GM10266 (cell line): Measurements from ENCODE around the gene PAX5.

Experiments used
- DNase-seq: peaks from one replicate; pipeline ENCODE4 v3.0.0; 2012; ENCODE audit errors: extremely low spot score
- TF ChIP-seq, protein P1 (sequence below): IDR thresholded peaks from 2 replicates; pipeline ENCODE4 v1.5.1; 2012; ENCODE audit warnings: mild to moderate bottlenecking, low read depth; ENCODE audit not compliant: control insufficient read depth, insufficient read depth; ENCODE audit errors: missing control alignments

PAX5 gene

DNA sequence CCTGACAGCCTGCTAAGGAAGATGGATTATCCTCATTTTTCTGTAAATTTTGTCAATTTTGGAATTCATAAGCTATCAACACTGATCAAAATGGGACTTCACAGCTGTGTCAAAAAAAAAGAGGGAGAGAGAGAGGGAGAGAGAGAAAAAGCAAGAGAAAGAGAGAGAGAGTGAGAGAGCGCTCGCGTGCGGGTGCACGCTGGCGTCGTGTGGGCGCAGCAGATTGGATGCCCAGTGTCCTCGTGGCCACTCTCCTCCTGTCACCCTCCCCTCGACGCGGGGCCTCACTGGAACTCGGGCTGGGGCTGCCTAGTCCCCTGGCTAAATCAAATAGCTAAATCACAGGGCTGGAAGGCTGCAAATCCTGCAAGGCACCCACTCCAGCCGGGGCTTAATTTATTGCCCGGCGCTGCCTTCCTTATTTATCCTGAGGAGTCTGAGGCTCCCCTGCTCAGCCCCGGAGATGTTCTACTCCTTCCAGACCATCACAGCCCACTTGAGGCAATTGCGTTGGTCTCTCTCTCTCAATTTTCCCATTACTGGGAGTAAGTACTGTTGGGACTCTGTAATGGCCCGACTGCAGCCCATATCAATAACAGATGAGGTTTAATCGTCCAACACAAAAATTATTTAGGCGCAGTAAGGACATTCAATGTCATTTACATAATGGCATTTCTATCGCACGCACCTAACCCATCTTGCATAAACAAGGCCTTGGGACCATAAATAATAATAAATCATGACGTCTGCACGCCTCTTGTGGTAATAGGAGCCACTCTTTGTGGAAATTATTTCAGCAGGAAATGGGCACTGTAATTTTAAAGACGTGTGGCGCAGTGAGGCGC, 94.2 kb downstream of the PAX5 start:
- no peak for DNase-seq

DNA sequence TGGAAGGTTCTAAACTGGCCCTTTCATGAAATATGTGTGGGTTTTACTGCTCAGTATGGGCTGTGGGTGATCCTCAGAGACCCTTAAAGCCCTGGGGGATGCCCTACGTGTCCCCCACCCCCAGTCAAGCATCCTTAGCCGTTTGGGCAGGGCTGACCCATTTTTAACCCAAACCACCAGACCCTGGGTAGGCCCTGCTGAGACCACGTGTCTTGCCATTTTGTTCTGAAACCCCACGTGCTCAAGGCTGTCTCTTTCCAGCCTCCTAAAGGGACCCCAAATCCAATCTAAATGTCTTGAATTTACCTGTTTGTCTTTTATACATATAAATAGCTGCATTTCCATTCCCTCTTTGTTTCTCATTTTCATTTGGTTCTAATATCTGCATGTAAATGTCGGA, 94.9 kb downstream of the PAX5 start:
- TF ChIP-seq, protein P1, sequence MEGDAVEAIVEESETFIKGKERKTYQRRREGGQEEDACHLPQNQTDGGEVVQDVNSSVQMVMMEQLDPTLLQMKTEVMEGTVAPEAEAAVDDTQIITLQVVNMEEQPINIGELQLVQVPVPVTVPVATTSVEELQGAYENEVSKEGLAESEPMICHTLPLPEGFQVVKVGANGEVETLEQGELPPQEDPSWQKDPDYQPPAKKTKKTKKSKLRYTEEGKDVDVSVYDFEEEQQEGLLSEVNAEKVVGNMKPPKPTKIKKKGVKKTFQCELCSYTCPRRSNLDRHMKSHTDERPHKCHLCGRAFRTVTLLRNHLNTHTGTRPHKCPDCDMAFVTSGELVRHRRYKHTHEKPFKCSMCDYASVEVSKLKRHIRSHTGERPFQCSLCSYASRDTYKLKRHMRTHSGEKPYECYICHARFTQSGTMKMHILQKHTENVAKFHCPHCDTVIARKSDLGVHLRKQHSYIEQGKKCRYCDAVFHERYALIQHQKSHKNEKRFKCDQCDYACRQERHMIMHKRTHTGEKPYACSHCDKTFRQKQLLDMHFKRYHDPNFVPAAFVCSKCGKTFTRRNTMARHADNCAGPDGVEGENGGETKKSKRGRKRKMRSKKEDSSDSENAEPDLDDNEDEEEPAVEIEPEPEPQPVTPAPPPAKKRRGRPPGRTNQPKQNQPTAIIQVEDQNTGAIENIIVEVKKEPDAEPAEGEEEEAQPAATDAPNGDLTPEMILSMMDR: no peak
- no peak for DNase-seq

More for the DNA sequence above, 94.2 kb downstream of the PAX5 start:
- TF ChIP-seq, protein P1: no peak

DNA sequence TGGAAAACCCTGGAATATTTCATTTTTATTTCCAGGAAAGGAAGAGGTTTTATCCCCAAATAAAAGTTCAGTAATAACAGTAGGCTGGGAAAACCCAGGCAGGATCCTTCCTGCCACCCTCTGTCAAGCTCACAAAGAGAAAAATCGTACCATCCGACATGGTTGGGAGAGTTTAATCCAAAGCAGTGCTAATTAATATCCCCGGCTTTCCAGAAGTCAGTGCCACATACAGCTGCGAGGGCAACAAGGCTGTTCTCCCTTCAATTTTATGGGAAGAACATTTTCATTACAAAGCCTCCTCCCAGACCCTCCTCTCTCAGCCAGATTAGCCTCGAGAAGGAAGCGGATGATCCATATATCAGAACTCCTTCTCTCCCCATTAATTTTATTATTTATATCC, 95.5 kb downstream of the PAX5 start:
- DNase-seq: no peak
- TF ChIP-seq, protein P1: no peak

DNA sequence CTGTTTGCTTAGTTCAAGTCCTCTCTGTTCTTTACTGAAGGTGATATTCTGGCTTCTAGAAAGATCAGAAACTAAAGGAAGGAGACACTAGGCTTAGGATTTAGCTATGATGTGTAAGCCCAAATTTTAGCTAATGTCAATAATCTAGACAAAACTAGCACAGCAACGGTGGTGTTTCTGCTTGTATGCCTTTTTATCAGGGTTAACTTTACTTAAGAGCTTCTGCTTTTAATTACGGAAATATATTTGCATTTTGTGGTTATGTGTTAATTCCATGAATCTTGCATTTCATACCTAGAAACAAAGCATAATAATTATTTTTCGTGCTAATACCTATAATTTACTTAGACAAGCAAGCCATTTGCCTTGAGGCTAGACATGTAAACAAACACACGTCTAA, 96.1 kb downstream of the PAX5 start:
- DNase-seq: no peak
- TF ChIP-seq, protein P1: no peak

DNA sequence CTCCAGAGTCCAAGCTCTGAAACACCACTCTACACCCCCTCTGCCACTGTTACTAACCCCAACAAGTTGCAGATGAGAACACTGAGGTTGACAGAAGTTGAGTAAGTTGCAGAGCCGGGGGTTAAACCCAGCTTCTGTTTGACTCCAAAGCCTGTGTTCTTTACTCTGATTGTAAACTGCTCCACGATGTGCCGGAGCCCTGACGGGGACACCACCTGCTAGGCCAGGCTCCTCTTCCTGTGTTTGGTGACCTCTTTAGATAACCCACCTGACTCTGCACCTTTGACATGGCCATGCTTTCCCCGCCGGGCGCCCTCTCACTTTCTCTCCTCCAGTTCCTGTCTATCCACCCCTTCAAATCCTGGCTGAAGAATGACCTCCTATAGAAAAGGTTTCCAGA, 96.7 kb downstream of the PAX5 start:
- TF ChIP-seq, protein P1: no peak
- no peak for DNase-seq

DNA sequence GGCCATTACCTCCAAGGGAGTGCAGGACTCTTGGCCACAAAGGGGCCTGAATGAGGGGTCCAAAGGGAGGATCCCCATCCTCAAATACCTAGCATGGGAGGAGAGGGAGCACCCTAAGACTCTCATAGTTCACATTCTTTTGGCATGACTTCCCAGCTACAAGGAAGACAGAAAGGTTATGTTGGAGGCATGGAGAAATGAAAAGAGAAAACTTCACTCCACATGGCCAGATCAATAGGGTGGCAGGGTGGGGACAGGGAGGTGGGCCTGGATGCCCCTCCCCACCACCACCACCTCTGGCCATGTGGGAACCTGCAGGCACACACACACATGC, 97.6 kb downstream of the PAX5 start:
- DNase-seq: no peak
- TF ChIP-seq, protein P1: no peak

DNA sequence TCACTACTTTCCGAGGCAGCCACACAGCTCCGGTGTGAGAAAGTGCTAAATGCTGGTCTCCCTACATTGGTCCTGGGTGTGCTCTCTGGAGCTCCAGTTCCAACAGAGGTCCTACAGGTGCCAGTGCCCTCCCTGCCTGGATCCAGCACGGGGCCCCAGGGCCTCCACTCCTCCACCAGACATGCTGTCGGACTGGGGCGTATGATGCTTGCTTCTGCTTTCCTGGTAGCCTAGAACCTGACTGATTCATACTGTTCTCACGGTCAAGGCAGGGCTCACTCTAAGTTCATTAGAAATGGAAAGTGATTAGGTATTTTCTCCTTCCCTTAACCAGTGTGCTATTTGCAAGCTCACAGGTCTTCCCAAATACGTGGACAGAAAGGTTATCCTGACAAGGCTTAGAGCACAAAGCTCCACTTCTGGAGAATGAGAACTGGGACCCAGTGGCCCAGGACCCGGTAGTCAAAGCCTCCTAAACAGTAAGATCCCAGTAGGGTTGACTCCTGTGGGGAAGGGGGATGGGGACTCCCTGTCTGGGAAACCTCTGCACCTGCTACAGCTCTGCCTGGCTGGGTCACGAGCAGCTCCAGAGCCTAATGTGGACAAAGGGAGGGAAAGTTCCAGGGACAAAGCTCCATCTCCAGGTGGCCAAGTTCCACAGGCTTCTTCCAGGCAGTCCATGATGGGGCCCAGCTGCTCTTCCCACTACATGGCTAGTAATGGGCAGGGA, 98.1 kb downstream of the PAX5 start:
- DNase-seq: peak; percentile 57
- TF ChIP-seq, protein P1: no peak
